ENCODE measurements around the gene PRDM2. TPM values are rescaled to one million over a fixed set of nuclear protein-coding genes. Genes with fewer than 3 reads are reported as not detected.

PRDM2 gene
- total RNA-seq, 4 donors from 2014 or later = 54.4 to 99.1 (median 63.1) TPM

DNA sequence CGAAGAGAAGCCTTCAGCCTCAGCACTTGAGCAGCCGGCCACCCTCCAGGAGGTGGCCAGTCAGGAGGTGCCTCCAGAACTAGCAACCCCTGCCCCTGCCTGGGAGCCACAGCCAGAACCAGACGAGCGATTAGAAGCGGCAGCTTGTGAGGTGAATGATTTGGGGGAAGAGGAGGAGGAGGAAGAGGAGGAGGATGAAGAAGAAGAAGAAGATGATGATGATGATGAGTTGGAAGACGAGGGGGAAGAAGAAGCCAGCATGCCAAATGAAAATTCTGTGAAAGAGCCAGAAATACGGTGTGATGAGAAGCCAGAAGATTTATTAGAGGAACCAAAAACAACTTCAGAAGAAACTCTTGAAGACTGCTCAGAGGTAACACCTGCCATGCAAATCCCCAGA is 78.4 kb downstream of the PRDM2 start:
- Histone ChIP-seq H3K9me3 (no peaks in the 10 kb centered on the region), H3K27me3 (no peaks in the 10 kb centered on the region), H3K4me3 (no peak overlapping the region), H3K36me3 (peaks cover 69% of the 10 kb centered on the region), H3K4me1 (peaks cover 31% of the 10 kb centered on the region), H3K27ac (no peak overlapping the region)
- DNase-seq (ENCODE audit: low spot score in 2 of 2) = no peak
- no peak for TF ChIP-seq POLR2AphosphoS5 (IDR thresholded peaks at IDR 0.05)
- TF ChIP-seq POLR2A (IDR thresholded peaks at IDR 0.05) = no peak
- TF ChIP-seq EP300 (IDR thresholded peaks at IDR 0.05) = no peak
- no peak for TF ChIP-seq CTCF (IDR thresholded peaks at IDR 0.05)
- 91% methylated on average over 7 of the region's 7 CpGs for WGBS

- TF ChIP-seq CTCF (IDR thresholded peaks at IDR 0.05) (no peak), EP300 (IDR thresholded peaks at IDR 0.05) (no peak), POLR2A (IDR thresholded peaks at IDR 0.05) (no peak), POLR2AphosphoS5 (IDR thresholded peaks at IDR 0.05) (no peak)
- no peak overlapping the region for H3K27ac ChIP-seq
- H3K9me3 ChIP-seq = no peaks in the 10 kb centered on the region
- no peak for DNase-seq (ENCODE audit: low spot score in 2 of 2)
- H3K36me3 ChIP-seq = peaks cover 62% of the 10 kb centered on the region
- peaks cover 42% of the 10 kb centered on the region for H3K4me1 ChIP-seq
- no peaks in the 10 kb centered on the region for H3K27me3 ChIP-seq
- H3K4me3 ChIP-seq = no peak overlapping the region
- 83% methylated on average over 6 of the region's 6 CpGs for WGBS
These were observed 79.9 kb downstream of the PRDM2 start for GRCh38 chr1:13779930-13780329.

DNA sequence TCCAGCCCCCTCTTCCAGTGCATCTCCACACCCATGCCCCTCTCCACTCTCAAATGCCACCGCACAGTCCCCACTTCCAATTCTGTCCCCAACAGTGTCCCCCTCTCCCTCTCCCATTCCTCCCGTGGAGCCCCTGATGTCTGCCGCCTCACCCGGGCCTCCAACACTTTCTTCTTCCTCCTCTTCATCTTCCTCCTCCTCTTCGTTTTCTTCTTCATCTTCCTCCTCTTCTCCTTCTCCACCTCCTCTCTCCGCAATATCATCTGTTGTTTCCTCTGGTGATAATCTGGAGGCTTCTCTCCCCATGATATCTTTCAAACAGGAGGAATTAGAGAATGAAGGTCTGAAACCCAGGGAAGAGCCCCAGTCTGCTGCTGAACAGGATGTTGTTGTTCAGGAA is 80.8 kb downstream of the PRDM2 start:
- Histone ChIP-seq H3K4me3 (no peak overlapping the region), H3K4me1 (peaks cover 42% of the 10 kb centered on the region), H3K9me3 (no peaks in the 10 kb centered on the region), H3K27me3 (no peaks in the 10 kb centered on the region), H3K27ac (no peak overlapping the region), H3K36me3 (peaks cover 63% of the 10 kb centered on the region)
- DNase-seq (ENCODE audit: low spot score in 2 of 2) = no peak
- no peak for TF ChIP-seq POLR2AphosphoS5 (IDR thresholded peaks at IDR 0.05)
- no peak for TF ChIP-seq CTCF (IDR thresholded peaks at IDR 0.05)
- no peak for TF ChIP-seq POLR2A (IDR thresholded peaks at IDR 0.05)
- no peak for TF ChIP-seq EP300 (IDR thresholded peaks at IDR 0.05)
- 94% methylated on average over 6 of the region's 6 CpGs for WGBS

DNA sequence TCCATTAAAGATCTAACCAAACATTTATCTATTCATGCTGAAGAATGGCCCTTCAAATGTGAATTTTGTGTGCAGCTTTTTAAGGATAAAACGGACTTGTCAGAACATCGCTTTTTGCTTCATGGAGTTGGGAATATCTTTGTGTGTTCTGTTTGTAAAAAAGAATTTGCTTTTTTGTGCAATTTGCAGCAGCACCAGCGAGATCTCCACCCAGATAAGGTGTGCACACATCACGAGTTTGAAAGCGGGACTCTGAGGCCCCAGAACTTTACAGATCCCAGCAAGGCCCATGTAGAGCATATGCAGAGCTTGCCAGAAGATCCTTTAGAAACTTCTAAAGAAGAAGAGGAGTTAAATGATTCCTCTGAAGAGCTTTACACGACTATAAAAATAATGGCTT is 81.2 kb downstream of the PRDM2 start:
- TF ChIP-seq EP300 (IDR thresholded peaks at IDR 0.05) = no peak
- TF ChIP-seq POLR2A (IDR thresholded peaks at IDR 0.05) = no peak
- TF ChIP-seq POLR2AphosphoS5 (IDR thresholded peaks at IDR 0.05) = no peak
- TF ChIP-seq CTCF (IDR thresholded peaks at IDR 0.05) = no peak
- no peaks in the 10 kb centered on the region for H3K9me3 ChIP-seq
- H3K36me3 ChIP-seq = peaks cover 59% of the 10 kb centered on the region
- peaks cover 42% of the 10 kb centered on the region for H3K4me1 ChIP-seq
- H3K27me3 ChIP-seq = no peaks in the 10 kb centered on the region
- no peak overlapping the region for H3K27ac ChIP-seq
- DNase-seq (ENCODE audit: low spot score in 2 of 2) = no peak
- H3K4me3 ChIP-seq = no peak overlapping the region
- WGBS = 73% methylated on average over 6 of the region's 6 CpGs

DNA sequence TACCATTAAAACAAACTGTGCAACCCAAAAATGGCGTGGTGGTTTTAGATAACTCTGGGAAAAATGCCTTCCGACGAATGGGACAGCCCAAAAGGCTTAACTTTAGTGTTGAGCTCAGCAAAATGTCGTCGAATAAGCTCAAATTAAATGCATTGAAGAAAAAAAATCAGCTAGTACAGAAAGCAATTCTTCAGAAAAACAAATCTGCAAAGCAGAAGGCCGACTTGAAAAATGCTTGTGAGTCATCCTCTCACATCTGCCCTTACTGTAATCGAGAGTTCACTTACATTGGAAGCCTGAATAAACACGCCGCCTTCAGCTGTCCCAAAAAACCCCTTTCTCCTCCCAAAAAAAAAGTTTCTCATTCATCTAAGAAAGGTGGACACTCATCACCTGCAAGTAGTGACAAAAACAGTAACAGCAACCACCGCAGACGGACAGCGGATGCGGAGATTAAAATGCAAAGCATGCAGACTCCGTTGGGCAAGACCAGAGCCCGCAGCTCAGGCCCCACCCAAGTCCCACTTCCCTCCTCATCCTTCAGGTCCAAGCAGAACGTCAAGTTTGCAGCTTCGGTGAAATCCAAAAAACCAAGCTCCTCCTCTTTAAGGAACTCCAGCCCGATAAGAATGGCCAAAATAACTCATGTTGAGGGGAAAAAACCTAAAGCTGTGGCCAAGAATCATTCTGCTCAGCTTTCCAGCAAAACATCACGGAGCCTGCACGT is 82.1 kb downstream of the PRDM2 start:
- H3K27me3 ChIP-seq = no peaks in the 10 kb centered on the region
- peaks cover 42% of the 10 kb centered on the region for H3K4me1 ChIP-seq
- TF ChIP-seq EP300 (IDR thresholded peaks at IDR 0.05) (no peak), CTCF (IDR thresholded peaks at IDR 0.05) (no peak), POLR2AphosphoS5 (IDR thresholded peaks at IDR 0.05) (no peak), POLR2A (IDR thresholded peaks at IDR 0.05) (no peak)
- no peak for DNase-seq (ENCODE audit: low spot score in 2 of 2)
- H3K9me3 ChIP-seq = no peaks in the 10 kb centered on the region
- H3K4me3 ChIP-seq = peak overlapping the region; percentile 21
- H3K36me3 ChIP-seq = peaks cover 57% of the 10 kb centered on the region
- H3K27ac ChIP-seq = peak overlapping the region; percentile 35
- WGBS = 42% methylated on average over 20 of the region's 20 CpGs

Measured in suprapubic skin (tissue), 4 donors.